ENCODE data around the gene IP6K3. TPM values are rescaled to one million over a fixed set of nuclear protein-coding genes. Genes with fewer than 3 reads are reported as not detected.

IP6K3 gene
- total RNA-seq, 4 donors from 2014 or later: 0.32 to 5.5 (median 2.8) TPM

DNA sequence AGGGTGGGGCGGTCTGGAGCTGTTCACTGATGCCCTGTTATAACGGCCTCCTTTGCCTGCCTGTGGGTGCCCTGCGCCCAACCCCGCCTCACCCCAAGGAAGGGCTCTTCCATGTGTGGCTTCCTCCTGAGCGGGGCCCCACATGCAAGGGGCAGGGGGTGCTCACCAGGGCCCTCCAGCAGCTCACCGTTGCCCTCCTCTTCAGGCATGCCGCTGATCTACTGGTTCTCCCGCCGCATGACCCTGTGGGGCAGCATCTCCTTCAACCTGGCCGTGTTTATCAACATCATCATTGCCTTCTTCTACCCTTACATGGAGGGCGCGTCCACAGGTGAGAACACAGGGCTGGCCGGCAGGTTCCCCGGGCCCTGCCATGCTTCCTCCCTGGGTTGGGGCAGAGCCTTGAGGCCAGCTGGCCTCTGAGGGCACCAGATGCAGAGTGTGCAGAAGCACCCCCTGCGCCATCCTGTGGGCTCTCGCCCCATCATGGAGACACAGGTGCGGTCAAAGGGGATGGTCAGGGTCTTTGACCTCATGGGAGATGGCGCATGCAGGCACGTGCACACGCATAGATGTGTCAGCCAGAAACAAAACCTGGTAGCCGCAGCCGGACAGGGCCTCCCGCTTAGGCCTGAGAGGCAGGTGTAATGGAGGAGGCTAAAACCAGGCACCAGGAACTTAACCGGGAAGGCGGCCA lies 58.1 kb downstream of the IP6K3 start:
- H3K4me3 ChIP-seq: no peak overlapping the region
- H3K36me3 ChIP-seq: peaks cover 0 to 99% of the 10 kb centered on the region in 2 donors
- TF ChIP-seq POLR2AphosphoS5 (IDR thresholded peaks at IDR 0.05): no peak
- no peak for TF ChIP-seq POLR2A (IDR thresholded peaks at IDR 0.05)
- TF ChIP-seq EP300 (IDR thresholded peaks at IDR 0.05): no peak
- TF ChIP-seq, protein P1, sequence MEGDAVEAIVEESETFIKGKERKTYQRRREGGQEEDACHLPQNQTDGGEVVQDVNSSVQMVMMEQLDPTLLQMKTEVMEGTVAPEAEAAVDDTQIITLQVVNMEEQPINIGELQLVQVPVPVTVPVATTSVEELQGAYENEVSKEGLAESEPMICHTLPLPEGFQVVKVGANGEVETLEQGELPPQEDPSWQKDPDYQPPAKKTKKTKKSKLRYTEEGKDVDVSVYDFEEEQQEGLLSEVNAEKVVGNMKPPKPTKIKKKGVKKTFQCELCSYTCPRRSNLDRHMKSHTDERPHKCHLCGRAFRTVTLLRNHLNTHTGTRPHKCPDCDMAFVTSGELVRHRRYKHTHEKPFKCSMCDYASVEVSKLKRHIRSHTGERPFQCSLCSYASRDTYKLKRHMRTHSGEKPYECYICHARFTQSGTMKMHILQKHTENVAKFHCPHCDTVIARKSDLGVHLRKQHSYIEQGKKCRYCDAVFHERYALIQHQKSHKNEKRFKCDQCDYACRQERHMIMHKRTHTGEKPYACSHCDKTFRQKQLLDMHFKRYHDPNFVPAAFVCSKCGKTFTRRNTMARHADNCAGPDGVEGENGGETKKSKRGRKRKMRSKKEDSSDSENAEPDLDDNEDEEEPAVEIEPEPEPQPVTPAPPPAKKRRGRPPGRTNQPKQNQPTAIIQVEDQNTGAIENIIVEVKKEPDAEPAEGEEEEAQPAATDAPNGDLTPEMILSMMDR (IDR thresholded peaks at IDR 0.05): no peak
- WGBS, 2 donors (ENCODE audit: low coverage in 1 of 2): 67 to 76% methylated on average over 3 to 7 of the region's 25 CpGs
- H3K4me1 ChIP-seq: peaks cover 0 to 19% (median 3%) of the 10 kb centered on the region in 3 donors
- no peak for ATAC-seq
- no peaks in the 10 kb centered on the region for H3K9me3 ChIP-seq
- no peak overlapping the region for H3K27ac ChIP-seq
- H3K27me3 ChIP-seq: peaks cover 2% of the 10 kb centered on the region

DNA sequence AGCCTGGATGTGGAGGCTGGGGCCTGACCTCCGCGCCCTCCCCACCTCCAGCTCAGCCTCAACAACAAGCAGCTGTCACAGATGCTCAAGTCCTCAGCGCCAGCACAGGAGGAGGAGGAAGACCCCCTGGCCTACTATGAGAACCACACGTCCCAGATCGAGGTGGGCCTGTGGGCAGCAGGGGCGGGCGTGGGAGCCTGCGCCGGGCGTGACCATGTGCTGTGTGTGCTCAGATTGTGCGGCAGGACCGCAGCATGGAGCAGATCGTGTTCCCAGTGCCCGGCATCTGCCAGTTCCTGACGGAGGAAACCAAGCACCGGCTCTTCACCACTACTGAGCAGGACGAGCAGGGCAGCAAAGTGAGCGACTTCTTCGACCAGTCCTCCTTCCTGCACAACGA lies 58.7 kb downstream of the IP6K3 start:
- no CpG with 5 or more reads among the region's 20 CpGs for WGBS, 2 donors (ENCODE audit: low coverage in 1 of 2)
- TF ChIP-seq POLR2A (IDR thresholded peaks at IDR 0.05): no peak
- TF ChIP-seq, protein P1 (IDR thresholded peaks at IDR 0.05): no peak
- Histone ChIP-seq H3K27ac (no peak overlapping the region), H3K36me3 (peaks cover 0 to 99% of the 10 kb centered on the region in 2 donors), H3K4me1 (peaks cover 0 to 13% (median 0%) of the 10 kb centered on the region in 3 donors), H3K9me3 (no peaks in the 10 kb centered on the region), H3K4me3 (no peak overlapping the region), H3K27me3 (peaks cover 8% of the 10 kb centered on the region)
- no peak for ATAC-seq

DNA sequence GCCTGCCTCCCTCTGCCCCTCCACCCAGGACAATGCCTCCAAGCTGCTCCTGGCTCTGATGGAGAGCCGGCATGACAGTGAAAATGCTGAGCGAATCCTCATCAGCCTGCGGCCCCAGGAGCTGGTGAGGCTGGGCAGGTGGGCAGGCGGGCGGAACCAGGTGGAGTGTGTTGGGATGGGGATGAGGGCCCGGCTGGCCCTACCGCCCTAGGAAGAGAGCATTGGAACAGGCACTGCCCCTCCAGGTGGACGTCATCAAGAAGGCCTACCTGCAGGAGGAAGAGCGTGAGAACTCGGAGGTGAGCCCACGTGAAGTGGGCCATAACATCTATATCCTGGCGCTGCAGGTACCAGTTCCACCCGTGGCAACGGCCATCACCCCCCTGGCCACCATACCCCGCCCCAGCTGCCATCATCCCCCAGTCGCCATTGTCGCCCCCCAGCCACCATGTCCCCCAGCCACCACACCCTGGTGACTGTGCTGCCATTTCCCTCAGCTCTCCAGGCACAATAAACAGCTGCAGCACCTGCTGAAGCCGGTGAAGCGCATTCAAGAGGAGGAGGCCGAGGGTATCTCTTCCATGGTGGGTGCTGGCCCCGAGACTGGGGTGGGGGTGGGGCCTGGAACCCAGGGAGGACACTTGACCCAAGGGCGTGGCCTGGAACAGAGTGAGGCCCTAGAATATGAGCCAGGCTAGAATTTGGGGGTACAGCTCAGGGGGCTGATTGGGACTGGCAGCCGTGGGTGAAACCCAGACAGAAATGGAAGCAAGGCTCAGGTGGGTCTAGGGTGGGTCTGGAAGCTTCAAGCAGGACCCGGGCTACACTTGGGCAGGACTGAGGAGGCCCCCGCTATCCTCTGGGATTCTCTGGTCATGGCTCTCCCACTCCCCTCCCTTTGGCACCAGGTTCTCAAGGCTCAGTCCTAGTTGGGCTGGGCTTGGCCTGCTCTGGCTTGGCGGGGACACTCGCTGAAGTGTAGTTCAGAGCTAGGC lies 59.4 kb downstream of the IP6K3 start:
- 83 to 89% methylated on average over 4 to 9 of the region's 27 CpGs for WGBS, 2 donors (ENCODE audit: low coverage in 1 of 2)
- H3K36me3 ChIP-seq: peaks cover 0 to 98% of the 10 kb centered on the region in 2 donors

DNA sequence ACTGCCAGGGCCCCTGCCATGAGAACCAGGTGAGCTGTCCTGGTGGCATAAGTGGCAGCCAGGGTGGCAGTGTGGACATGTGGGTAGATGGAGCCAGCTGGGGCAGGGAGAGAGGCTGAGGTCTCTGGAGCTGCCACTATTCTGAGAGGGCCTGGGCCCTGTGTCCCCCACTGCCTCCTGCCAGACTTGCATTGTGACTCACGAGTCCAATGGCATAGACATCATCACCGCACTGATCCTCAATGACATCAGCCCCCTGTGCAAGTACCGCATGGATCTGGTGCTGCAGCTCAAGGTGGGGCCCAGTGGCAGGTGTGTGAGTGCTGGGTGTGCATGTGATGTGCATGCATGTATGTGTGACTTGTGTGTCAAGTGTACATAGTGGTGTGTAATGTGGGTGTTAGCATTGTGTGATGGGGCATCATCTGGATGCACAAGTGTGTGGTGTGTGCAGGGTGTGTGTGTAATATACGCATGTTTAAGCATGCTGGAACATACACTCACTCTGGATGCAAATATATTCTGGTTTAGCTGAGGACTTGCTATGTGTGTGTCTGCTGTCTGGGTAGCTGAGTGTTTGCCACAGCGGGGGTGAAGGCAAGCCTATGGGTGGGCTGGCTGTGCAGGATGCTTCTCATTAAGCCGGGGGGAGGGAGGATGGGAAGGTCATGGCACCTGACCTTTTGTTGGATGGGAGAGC lies 60.3 kb downstream of the IP6K3 start:
- peaks cover 16% of the 10 kb centered on the region for H3K27me3 ChIP-seq
- H3K4me3 ChIP-seq: no peak overlapping the region
- ATAC-seq: no peak
- no peak overlapping the region for H3K27ac ChIP-seq
- WGBS, 2 donors (ENCODE audit: low coverage in 1 of 2): 36 to 50% methylated on average over 2 of the region's 6 CpGs
- H3K36me3 ChIP-seq: peaks cover 0 to 98% of the 10 kb centered on the region in 2 donors
- TF ChIP-seq POLR2AphosphoS5 (IDR thresholded peaks at IDR 0.05) (no peak), POLR2A (IDR thresholded peaks at IDR 0.05) (no peak), EP300 (IDR thresholded peaks at IDR 0.05) (no peak)
- TF ChIP-seq, protein P1 (IDR thresholded peaks at IDR 0.05): no peak
- no peaks in the 10 kb centered on the region for H3K9me3 ChIP-seq
- no peaks in the 10 kb centered on the region for H3K4me1 ChIP-seq

More for the DNA sequence above, 59.4 kb downstream of the IP6K3 start:
- Histone ChIP-seq H3K4me3 (no peak overlapping the region), H3K4me1 (peaks cover 0 to 5% (median 0%) of the 10 kb centered on the region in 3 donors), H3K27ac (no peak overlapping the region), H3K27me3 (peaks cover 14% of the 10 kb centered on the region), H3K9me3 (no peaks in the 10 kb centered on the region)
- TF ChIP-seq POLR2AphosphoS5 (IDR thresholded peaks at IDR 0.05) (no peak), EP300 (IDR thresholded peaks at IDR 0.05) (no peak), POLR2A (IDR thresholded peaks at IDR 0.05) (no peak)
- TF ChIP-seq, protein P1 (IDR thresholded peaks at IDR 0.05): no peak
- no peak for ATAC-seq
